Measurements from ENCODE around the gene PLXND1. TPM values are rescaled to one million over a fixed set of nuclear protein-coding genes. Genes with fewer than 3 reads are reported as not detected.
A peak's percentile ranks its signal among the peaks of the same experiment; 100 is the strongest.

Gene PLXND1
- total and polyA plus RNA-seq, 7 experiments from 2014 or later: 0.38 to 82.5 (median 7.1) TPM; not detected in 1

DNA sequence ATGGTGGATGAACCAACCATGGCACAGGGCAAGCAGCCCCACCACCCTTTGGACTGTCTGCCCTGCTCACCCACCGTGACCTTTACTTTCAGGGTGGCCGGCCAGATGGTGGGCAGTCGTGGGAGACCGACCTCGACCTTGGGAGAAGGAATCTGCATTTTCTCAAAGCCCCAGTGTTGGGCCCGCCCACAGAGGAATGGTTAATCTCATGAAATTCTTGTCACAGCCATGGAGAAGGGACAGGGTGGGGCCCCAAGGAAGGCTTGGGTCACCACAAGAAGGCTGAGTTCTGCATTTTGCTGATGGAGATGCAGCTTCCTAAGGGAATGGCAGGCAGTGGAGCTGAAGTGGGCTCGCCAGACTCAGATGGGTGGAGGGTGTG lies 2.9 kb downstream of the PLXND1 start:
- Mint-ChIP-seq H3K4me1 (peaks cover 7 to 24% (median 10%) of the 10 kb centered on the region in 7 donors), H3K4me3 (peak overlapping the region in 4 of 10 donors; percentile 3 to 75 (median 34)), H3K27ac (no peak overlapping the region), H3K27me3 (peaks cover 8 to 64% (median 11%) of the 10 kb centered on the region in 5 donors), H3K9me3 (peaks cover 0 to 1% (median 0%) of the 10 kb centered on the region in 11 donors), H3K36me3 (peaks cover 0 to 4% (median 0%) of the 10 kb centered on the region in 5 donors)
- Histone ChIP-seq H3K9me3 (ENCODE audit: control insufficient read depth in 2 of 3, low read length in 3 of 3) (no peaks in the 10 kb centered on the region), H3K4me1 (ENCODE audit: control insufficient read depth in 2 of 2, insufficient read depth in 2 of 2, low read length in 2 of 2) (peaks cover 0 to 6% of the 10 kb centered on the region in 2 donors), H3K27ac (ENCODE audit: low read depth, low read length) (no peak overlapping the region), H3K36me3 (ENCODE audit: control insufficient read depth in 2 of 3, insufficient read depth in 3 of 3, low read length in 3 of 3) (no peaks in the 10 kb centered on the region), H3K27me3 (ENCODE audit: control insufficient read depth in 2 of 2, insufficient read depth in 2 of 2, low read length in 2 of 2) (peaks cover 0 to 6% of the 10 kb centered on the region in 2 donors), H3K4me3 (ENCODE audit: low read length) (no peak overlapping the region)
- POLR2A ChIA-PET: no interaction called here
- DNase-seq: no peak
- no peak for ATAC-seq
- CTCF ChIA-PET: no interaction called here
- intact Hi-C loops (cut with micrococcal nuclease): loop anchor here in 1 of 2 donors (10.0 kb wide), 1 partner anchor 109 kb away; no protein-coding TSS in a partner anchor

DNA sequence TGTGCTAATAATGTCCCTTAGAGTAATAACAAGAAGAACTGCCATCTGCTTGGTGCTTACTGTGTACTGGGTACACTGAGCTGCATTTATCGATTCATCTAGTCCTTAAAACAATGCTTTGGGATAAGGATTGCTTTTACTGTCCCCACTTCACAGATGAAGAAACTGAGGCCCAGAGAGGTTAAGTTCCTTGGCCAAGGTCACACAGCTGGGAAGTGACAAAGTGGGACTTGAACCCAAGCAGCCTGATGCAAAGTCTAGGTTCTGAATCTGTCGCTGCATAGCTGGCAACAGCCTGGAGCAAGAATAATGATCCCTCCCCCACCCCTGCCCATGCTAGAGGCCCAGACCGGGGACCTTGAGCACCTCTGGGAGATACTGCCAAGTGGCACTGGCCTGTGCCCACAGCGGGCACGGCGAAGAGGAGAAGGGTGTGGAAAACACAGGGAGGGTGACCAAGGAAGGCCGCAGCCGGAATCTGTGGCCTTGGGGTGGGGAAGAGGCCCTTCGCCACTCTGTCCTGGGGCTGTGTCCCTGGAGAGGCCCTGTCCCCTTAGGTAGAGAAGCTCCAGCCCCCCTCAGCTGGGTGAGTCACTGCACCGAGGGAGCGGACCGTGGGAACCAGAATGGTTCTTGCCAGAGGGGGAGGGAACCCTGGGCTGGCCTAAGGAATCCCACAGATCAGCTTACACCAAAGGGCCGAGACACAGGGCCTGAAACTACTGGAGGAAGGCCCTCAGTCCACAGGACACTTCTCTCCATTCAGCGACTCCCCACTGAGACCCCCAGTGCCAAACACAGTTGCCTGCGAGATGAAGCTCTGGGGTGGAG lies 3.5 kb downstream of the PLXND1 start:
- CTCF ChIA-PET: no interaction called here

GRCh38 chr3:129602309-129602708 lies 4.2 kb downstream of the PLXND1 start:
- H3K4me1 ChIP-seq (ENCODE audit: control insufficient read depth in 2 of 2, insufficient read depth in 2 of 2, low read length in 2 of 2): peaks cover 0 to 2% of the 10 kb centered on the region in 2 donors
- H3K27me3 ChIP-seq (ENCODE audit: control insufficient read depth in 2 of 2, insufficient read depth in 2 of 2, low read length in 2 of 2): peaks cover 0 to 6% of the 10 kb centered on the region in 2 donors
- ChIA-PET POLR2A (no interaction called here), CTCF (no interaction called here)
- intact Hi-C loops (cut with micrococcal nuclease): loop anchor here in 1 of 2 donors (10.0 kb wide), 1 partner anchor 108 kb away; no protein-coding TSS in a partner anchor
- no peak for DNase-seq
- Mint-ChIP-seq H3K9me3 (peaks cover 0 to 1% (median 0%) of the 10 kb centered on the region in 11 donors), H3K36me3 (peaks cover 0 to 4% (median 0%) of the 10 kb centered on the region in 5 donors), H3K4me3 (no peak overlapping the region), H3K27me3 (peaks cover 8 to 57% (median 11%) of the 10 kb centered on the region in 5 donors), H3K4me1 (peaks cover 4 to 22% (median 6%) of the 10 kb centered on the region in 7 donors), H3K27ac (peak overlapping the region in 2 of 9 donors; percentile 20 to 50)
- ATAC-seq: no peak
- H3K9me3 ChIP-seq (ENCODE audit: control insufficient read depth in 2 of 3, low read length in 3 of 3): no peaks in the 10 kb centered on the region
- no peaks in the 10 kb centered on the region for H3K36me3 ChIP-seq (ENCODE audit: control insufficient read depth in 2 of 3, insufficient read depth in 3 of 3, low read length in 3 of 3)
- H3K4me3 ChIP-seq (ENCODE audit: low read length): no peak overlapping the region
- no peak overlapping the region for H3K27ac ChIP-seq (ENCODE audit: low read depth, low read length)

More for the DNA sequence above, 3.5 kb downstream of the PLXND1 start:
- DNase-seq (no peak), ATAC-seq (no peak)
- peaks cover 8 to 62% (median 11%) of the 10 kb centered on the region in 5 donors for H3K27me3 Mint-ChIP-seq
- intact Hi-C loops (cut with micrococcal nuclease): loop anchor here in 1 of 2 donors (10.0 kb wide), 1 partner anchor 108 kb away; no protein-coding TSS in a partner anchor
- H3K4me1 ChIP-seq (ENCODE audit: control insufficient read depth in 2 of 2, insufficient read depth in 2 of 2, low read length in 2 of 2): peaks cover 0 to 6% of the 10 kb centered on the region in 2 donors
- peaks cover 0 to 1% (median 0%) of the 10 kb centered on the region in 11 donors for H3K9me3 Mint-ChIP-seq
- no peaks in the 10 kb centered on the region for H3K9me3 ChIP-seq (ENCODE audit: control insufficient read depth in 2 of 3, low read length in 3 of 3)
- H3K4me3 ChIP-seq (ENCODE audit: low read length): no peak overlapping the region
- H3K4me1 Mint-ChIP-seq: peaks cover 4 to 23% (median 6%) of the 10 kb centered on the region in 7 donors
- peak overlapping the region in 1 of 9 donors; percentile 20 for H3K27ac Mint-ChIP-seq
- no peaks in the 10 kb centered on the region for H3K36me3 ChIP-seq (ENCODE audit: control insufficient read depth in 2 of 3, insufficient read depth in 3 of 3, low read length in 3 of 3)
- peaks cover 0 to 4% (median 0%) of the 10 kb centered on the region in 5 donors for H3K36me3 Mint-ChIP-seq
- POLR2A ChIA-PET: no interaction called here
- H3K27ac ChIP-seq (ENCODE audit: low read depth, low read length): no peak overlapping the region
- peaks cover 0 to 6% of the 10 kb centered on the region in 2 donors for H3K27me3 ChIP-seq (ENCODE audit: control insufficient read depth in 2 of 2, insufficient read depth in 2 of 2, low read length in 2 of 2)
- peak overlapping the region in 1 of 10 donors; percentile 16 for H3K4me3 Mint-ChIP-seq

DNA sequence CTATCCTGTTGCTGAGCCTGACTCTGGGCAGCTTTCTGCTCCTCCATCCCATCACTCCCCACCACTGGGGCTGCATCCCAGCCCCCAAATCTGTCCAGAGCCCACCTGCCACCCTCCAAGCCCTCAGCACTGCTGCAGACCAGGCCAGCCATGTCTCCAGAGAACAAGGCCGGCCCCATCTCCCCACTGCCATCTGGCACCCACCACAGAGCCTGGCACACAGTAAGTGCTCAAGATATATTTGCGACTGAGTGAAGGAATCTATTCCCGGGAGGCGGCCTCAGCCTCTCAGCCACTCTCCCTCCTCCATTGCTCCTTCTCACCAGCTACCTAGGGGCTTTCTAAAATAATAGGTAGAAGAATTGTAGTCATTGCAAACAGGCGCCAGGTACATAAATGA lies 4.8 kb downstream of the PLXND1 start:
- no peaks in the 10 kb centered on the region for H3K4me1 ChIP-seq (ENCODE audit: control insufficient read depth in 2 of 2, insufficient read depth in 2 of 2, low read length in 2 of 2)
- no peak overlapping the region for H3K4me3 ChIP-seq (ENCODE audit: low read length)
- H3K4me1 Mint-ChIP-seq: peaks cover 3 to 21% (median 6%) of the 10 kb centered on the region in 7 donors
- DNase-seq: no peak
- POLR2A ChIA-PET: no interaction called here
- H3K36me3 ChIP-seq (ENCODE audit: control insufficient read depth in 2 of 3, insufficient read depth in 3 of 3, low read length in 3 of 3): no peaks in the 10 kb centered on the region
- H3K27me3 Mint-ChIP-seq: peaks cover 8 to 55% (median 11%) of the 10 kb centered on the region in 5 donors
- no peak overlapping the region for H3K4me3 Mint-ChIP-seq
- no peak overlapping the region for H3K27ac ChIP-seq (ENCODE audit: low read depth, low read length)
- no peak overlapping the region for H3K27ac Mint-ChIP-seq
- CTCF ChIA-PET: no interaction called here
- intact Hi-C loops (cut with micrococcal nuclease): loop anchor here in 1 of 2 donors (10.0 kb wide), 1 partner anchor 107 kb away; no protein-coding TSS in a partner anchor
- H3K36me3 Mint-ChIP-seq: peaks cover 0 to 2% (median 0%) of the 10 kb centered on the region in 5 donors
- peaks cover 0 to 6% of the 10 kb centered on the region in 2 donors for H3K27me3 ChIP-seq (ENCODE audit: control insufficient read depth in 2 of 2, insufficient read depth in 2 of 2, low read length in 2 of 2)
- H3K9me3 Mint-ChIP-seq: peaks cover 0 to 1% (median 0%) of the 10 kb centered on the region in 11 donors
- no peaks in the 10 kb centered on the region for H3K9me3 ChIP-seq (ENCODE audit: control insufficient read depth in 2 of 3, low read length in 3 of 3)
- ATAC-seq: no peak

GRCh38 chr3:129600348-129600747 lies 6.1 kb downstream of the PLXND1 start:
- intact Hi-C loops (cut with micrococcal nuclease): loop anchor here in 1 of 2 donors (10.0 kb wide), 1 partner anchor 106 kb away; no protein-coding TSS in a partner anchor
- no peak overlapping the region for H3K27ac ChIP-seq (ENCODE audit: low read depth, low read length)
- H3K36me3 ChIP-seq (ENCODE audit: control insufficient read depth in 2 of 3, insufficient read depth in 3 of 3, low read length in 3 of 3): no peaks in the 10 kb centered on the region
- no peaks in the 10 kb centered on the region for H3K9me3 Mint-ChIP-seq
- ATAC-seq: no peak
- ChIA-PET POLR2A (no interaction called here), CTCF (no interaction called here)
- H3K27ac Mint-ChIP-seq: peak overlapping the region in 1 of 9 donors; percentile 56
- H3K4me3 ChIP-seq (ENCODE audit: low read length): no peak overlapping the region
- H3K4me1 Mint-ChIP-seq: peaks cover 0 to 20% (median 1%) of the 10 kb centered on the region in 7 donors
- H3K4me1 ChIP-seq (ENCODE audit: control insufficient read depth in 2 of 2, insufficient read depth in 2 of 2, low read length in 2 of 2): peaks cover 0 to 5% of the 10 kb centered on the region in 2 donors
- H3K9me3 ChIP-seq (ENCODE audit: control insufficient read depth in 2 of 3, low read length in 3 of 3): no peaks in the 10 kb centered on the region
- H3K27me3 ChIP-seq (ENCODE audit: control insufficient read depth in 2 of 2, insufficient read depth in 2 of 2, low read length in 2 of 2): peaks cover 0 to 6% of the 10 kb centered on the region in 2 donors
- H3K4me3 Mint-ChIP-seq: no peak overlapping the region
- H3K36me3 Mint-ChIP-seq: no peaks in the 10 kb centered on the region
- H3K27me3 Mint-ChIP-seq: peaks cover 6 to 56% (median 8%) of the 10 kb centered on the region in 5 donors
- DNase-seq: no peak

GRCh38 chr3:129599607-129600006 lies 6.9 kb downstream of the PLXND1 start:
- intact Hi-C loops (cut with micrococcal nuclease): loop anchor here in 1 of 2 donors (10.0 kb wide), 1 partner anchor 105 kb away; no protein-coding TSS in a partner anchor
- no peak overlapping the region for H3K4me3 Mint-ChIP-seq
- POLR2A ChIA-PET: no interaction called here

More at GRCh38 chr3:129599607-129600006, 6.9 kb downstream of the PLXND1 start:
- ATAC-seq (peak; percentile 85), DNase-seq (no peak)
- no peak overlapping the region for H3K4me3 ChIP-seq (ENCODE audit: low read length)
- Mint-ChIP-seq H3K36me3 (no peaks in the 10 kb centered on the region), H3K4me1 (peaks cover 0 to 21% (median 4%) of the 10 kb centered on the region in 7 donors), H3K27ac (peak overlapping the region in 1 of 9 donors; percentile 33), H3K27me3 (peaks cover 4 to 55% (median 6%) of the 10 kb centered on the region in 5 donors), H3K9me3 (no peaks in the 10 kb centered on the region)
- H3K4me1 ChIP-seq (ENCODE audit: control insufficient read depth in 2 of 2, insufficient read depth in 2 of 2, low read length in 2 of 2): peaks cover 0 to 12% of the 10 kb centered on the region in 2 donors
- no peaks in the 10 kb centered on the region for H3K9me3 ChIP-seq (ENCODE audit: control insufficient read depth in 2 of 3, low read length in 3 of 3)
- peaks cover 0 to 1% of the 10 kb centered on the region in 2 donors for H3K27me3 ChIP-seq (ENCODE audit: control insufficient read depth in 2 of 2, insufficient read depth in 2 of 2, low read length in 2 of 2)
- H3K36me3 ChIP-seq (ENCODE audit: control insufficient read depth in 2 of 3, insufficient read depth in 3 of 3, low read length in 3 of 3): no peaks in the 10 kb centered on the region
- H3K27ac ChIP-seq (ENCODE audit: low read depth, low read length): no peak overlapping the region
- CTCF ChIA-PET: no interaction called here
